Mucosa of gallbladder (tissue), 1 donor: ENCODE measurements around the gene UGT2B10. TPM values are rescaled to one million over a fixed set of nuclear protein-coding genes. Genes with fewer than 3 reads are reported as not detected.
"Not testable (repeated sequence)": the region's sequence is repeated elsewhere in the genome, so short reads cannot be mapped to it uniquely, and the experiment has no call there.

Experiments used
- DNase-seq: peaks from one replicate; pipeline ENCODE4 v3.0.0-alpha.2; 2020; ENCODE audit warnings: low spot score
- total RNA-seq: library from RNA; stranded (reverse); gene quantifications from one replicate; pipeline ENCODE4 v1.2.1, GENCODE V29; 2021
- donor health status: DM: no; HTN: no; CAD: no.

The UGT2B10 gene
- total RNA-seq: 10.2 TPM

DNA sequence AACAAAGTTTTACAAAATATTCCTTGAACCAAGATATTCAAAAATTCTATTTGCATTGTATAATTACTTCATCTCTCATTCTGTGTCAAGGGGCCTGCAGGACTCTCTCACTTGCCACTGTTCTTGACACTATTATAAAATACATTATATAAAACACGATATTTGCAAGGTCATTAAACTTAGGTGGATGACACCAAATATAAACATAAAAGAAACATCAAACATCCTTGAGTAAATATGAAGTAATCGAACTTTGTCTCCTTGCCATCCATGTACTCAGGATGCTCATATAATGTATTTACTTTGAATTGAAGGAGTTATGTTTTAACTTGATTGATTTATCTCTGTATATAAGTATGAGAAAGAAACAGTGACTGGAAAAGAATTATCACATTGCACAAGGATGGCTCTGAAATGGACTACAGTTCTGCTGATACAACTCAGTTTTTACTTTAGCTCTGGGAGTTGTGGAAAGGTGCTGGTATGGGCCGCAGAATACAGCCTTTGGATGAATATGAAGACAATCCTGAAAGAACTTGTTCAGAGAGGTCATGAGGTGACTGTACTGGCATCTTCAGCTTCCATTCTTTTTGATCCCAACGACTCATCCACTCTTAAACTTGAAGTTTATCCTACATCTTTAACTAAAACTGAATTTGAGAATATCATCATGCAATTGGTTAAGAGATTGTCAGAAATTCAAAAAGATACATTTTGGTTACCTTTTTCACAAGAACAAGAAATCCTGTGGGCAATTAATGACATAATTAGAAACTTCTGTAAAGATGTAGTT lies at the start of gene UGT2B10:
TSS of gene UGT2B10 (plus strand) at position 378 of the 793 bp plus-strand sequence. CDS start at position 404, 26 bp downstream.
- not testable (repeated sequence) for DNase-seq

GRCh38 chr4:68771836-68772235 lies 44.0 kb upstream of the UGT2B10 start:
- not testable (repeated sequence) for DNase-seq

- DNase-seq: no peak
Measured at GRCh38 chr4:68773699-68774098, 42.1 kb upstream of the UGT2B10 start.

- no peak for DNase-seq
Measured at GRCh38 chr4:68780232-68780631, 35.6 kb upstream of the UGT2B10 start.

- no peak for DNase-seq
Measured at GRCh38 chr4:68797048-68797447, 18.7 kb upstream of the UGT2B10 start.

DNA sequence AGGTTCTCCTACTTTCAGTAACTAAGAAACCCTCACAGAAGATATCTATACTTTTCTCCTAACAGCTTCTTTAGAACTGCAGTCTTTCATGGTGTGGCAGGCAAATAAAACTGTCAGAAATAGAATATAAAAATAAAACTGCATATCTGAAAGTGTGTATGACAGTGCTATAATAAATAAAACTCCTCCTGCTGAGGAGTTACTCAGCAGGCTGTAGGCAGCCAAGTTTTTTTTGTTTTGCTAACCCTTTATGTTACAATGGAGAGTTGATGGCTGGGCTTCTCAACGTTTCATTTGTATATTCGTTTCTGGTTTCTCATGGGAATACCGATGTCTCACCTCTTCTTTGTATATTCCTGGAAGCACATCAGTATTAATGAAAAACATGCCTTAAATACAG lies 18.2 kb upstream of the UGT2B10 start:
- no peak for DNase-seq

DNA sequence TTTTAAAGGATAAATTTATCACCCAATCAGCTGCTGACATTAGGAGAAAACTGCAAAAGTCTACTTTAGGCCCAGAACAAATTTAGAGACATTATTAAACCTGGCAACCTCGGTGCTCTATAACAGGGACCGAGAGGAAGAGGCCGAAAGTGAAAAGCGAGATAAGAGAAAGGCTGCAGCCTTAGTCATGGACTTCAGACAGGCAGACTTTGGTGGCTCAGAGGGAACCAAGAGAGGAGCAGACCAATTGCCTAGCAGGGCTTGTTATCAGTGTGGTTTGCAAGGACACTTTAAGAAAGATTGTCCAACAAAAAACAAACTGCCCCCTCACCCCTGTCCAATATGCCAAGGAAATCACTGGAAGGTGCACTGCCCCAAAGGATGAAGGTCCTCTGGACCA lies 12.8 kb upstream of the UGT2B10 start:
- no peak for DNase-seq

- DNase-seq: no peak
Measured at GRCh38 chr4:68808060-68808459, 7.7 kb upstream of the UGT2B10 start.

GRCh38 chr4:68810919-68811318 lies 4.9 kb upstream of the UGT2B10 start:
- DNase-seq: no peak

DNA sequence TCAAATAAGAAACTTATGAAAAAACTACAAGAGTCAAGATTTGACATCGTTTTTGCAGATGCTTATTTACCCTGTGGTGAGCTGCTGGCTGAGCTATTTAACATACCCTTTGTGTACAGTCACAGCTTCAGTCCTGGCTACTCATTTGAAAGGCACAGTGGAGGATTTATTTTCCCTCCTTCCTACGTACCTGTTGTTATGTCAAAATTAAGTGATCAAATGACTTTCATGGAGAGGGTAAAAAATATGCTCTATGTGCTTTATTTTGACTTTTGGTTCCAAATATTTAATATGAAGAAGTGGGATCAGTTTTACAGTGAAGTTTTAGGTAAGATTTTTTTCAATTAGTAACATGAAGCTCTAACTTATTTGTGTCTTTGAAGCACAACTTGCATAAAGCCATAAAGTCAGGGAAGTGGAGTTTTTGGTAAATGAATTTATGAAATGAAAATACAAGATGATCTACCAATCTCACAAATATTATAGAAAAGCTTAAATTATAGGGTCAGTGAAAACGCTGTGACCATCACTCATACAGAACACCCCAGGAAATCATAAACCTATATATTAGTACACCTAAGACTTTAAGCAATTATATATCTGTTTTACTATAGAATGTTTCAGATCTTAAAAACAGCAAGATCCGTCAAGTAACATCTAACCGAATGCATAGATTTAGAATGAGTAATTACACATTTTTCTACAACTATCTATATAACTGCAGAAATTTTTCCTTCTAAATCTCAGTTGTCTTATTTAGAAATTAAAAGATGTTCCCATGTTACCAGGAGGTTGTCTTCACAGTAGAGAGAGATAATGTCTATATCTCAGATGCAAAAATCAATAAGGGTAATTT lies 844 bp downstream of the UGT2B10 start:
- DNase-seq: not testable (repeated sequence)

DNA sequence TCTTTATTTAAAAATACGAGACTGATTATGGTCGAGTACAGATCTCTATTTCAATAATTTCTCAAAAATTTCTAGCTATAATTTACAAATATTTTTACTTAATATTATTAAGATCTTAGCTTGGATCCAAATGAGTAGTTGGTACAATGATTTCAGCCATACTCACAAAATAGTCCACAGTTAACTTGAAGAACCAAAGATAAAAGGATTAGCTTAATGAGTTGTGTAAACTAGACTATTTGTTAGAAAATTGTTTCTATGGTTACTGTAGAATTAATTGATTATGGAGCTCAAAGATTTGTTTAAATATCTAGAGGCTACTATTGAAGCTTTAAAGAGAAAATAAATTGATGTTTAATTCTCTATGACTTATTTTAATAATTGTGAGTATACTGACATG lies 1.6 kb downstream of the UGT2B10 start:
- DNase-seq: no peak

GRCh38 chr4:68818030-68818462 lies 2.3 kb downstream of the UGT2B10 start:
- not testable (repeated sequence) for DNase-seq

DNA sequence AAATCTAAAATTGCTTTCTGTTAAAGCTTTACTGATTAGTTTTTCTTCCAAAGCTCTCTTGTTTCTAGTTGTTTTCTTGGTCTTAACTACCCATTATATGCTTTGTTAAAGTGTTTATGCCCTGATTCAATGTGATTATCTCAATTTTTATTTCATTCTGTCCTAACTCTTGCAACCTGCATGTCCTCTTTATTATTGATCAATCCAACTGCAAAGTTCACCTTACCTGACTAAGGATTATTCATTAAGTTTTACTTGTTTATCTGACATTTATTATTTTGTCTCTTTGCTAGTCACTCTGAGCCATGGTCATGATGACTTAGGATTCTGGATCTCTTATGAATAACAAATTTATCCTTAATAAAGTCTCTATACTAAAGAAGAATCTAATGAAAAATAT lies 15.8 kb downstream of the UGT2B10 start:
- DNase-seq: no peak

- DNase-seq: no peak
Measured at GRCh38 chr4:68850293-68850692, 34.5 kb downstream of the UGT2B10 start.

DNA sequence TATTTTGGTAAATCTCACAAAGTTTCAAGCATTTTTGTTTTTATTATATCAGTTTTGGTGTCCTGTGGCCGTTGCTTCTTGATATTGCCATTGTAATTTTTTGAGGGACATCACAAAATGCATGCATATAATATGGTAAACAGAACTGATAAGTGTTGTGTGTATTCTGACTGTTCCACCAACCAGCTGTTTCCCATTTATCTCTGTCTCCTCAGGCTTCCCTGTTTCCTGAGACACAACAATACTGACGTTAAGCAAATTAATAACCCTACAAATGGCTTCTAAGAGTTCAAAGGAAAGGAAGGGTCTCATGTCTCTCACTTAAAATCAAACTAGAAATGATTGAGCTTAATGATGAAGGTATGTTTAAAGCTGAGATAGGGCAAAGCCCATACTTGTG lies 40.0 kb downstream of the UGT2B10 start:
- DNase-seq: no peak

DNA sequence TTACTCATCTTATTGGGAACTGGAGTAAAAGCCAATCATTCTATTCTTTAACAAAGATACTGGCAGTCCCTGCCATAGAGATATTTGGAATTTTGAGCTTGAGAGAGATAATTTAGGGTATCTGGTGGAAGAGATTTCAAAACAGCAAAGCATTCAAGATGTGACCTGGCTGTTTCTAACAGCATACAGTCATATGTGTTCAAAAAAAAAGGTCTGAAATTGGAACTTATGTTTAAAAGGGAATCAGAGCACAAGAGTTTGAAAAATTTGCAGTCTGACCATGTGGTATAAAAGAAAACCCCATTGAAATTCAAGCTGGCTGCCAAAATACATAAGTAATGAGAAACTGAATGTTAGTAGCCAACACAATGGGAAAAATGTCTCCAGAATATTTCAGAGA lies 42.2 kb downstream of the UGT2B10 start:
- DNase-seq: no peak

DNA sequence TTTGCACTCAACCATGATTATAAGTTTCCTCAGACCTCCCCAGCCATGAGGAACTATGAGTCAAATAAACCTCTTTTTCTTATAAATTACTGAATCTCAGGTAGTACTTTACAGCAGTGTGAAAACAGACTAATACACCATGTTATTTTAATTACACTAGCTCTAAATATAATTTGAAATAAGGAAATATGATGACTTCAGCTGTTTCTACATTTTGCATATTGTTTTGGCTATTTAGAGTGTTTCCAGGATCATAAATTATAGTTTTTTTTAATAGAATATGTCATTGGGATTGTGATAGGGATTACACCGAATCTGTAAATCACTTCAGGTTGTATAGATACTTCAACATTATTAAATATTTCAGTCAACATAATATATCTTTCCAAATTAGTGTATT lies 43.9 kb downstream of the UGT2B10 start:
- no peak for DNase-seq

GRCh38 chr4:68861057-68861456 lies 45.3 kb downstream of the UGT2B10 start:
- no peak for DNase-seq

DNA sequence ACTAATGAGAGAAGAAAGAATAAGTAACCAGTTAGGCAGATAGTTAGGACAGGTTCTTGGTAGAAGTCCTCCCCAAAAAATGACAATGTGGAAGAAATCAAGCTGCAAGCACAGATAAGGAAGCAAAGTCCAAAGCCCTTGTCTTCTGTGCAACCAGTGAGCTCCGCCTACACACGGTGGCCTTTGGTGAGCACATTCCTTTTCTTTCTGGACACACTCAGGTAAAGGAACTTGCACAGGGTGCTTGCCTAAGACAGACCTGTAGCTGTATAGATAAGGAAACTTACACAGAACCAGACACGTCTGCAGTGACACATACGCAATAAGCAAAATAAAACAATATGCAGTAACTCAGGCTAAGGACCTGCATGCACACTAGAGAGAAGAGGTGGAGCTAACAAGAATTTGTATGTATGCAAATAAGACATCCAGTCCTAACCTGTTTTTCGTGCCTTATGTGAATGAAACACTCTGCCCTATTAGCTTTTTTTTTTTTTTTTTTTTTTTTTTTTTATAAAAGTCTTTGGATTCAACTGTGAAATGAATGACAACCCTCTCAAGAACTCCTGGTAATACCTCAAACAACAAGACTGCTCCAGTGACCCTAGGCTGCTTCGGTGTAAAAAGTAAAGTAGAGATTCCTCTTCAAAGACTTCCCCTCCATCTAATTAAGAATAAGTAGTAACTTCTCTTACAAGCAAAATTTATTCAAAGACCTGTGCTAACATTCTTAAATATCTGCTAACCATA lies 48.8 kb downstream of the UGT2B10 start:
- peak; percentile 83 for DNase-seq

DNA sequence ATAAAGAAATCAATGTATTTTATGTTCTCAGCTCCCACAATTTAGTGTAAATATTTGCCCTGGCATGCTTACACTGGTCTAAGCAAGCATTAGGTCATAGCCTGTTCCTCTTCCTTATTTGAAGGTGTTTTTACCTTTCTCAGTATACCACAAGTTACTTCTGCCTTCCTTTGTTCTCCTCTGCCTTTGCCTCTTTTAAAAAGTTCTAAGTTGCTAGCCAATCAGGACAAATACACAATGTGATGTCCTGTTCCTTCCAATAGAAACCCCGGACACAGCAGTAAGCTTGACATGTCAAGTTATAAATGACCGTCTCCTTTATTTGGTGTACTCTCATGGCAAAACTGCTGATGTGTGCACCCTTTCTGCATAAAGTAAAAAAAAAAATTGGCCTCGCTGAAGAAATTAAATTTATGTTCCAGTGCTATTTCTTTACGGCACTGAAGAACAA lies 49.4 kb downstream of the UGT2B10 start:
- peak; percentile 22 for DNase-seq

GRCh38 chr4:68865760-68866159 lies 50.0 kb downstream of the UGT2B10 start:
- DNase-seq: no peak

DNA sequence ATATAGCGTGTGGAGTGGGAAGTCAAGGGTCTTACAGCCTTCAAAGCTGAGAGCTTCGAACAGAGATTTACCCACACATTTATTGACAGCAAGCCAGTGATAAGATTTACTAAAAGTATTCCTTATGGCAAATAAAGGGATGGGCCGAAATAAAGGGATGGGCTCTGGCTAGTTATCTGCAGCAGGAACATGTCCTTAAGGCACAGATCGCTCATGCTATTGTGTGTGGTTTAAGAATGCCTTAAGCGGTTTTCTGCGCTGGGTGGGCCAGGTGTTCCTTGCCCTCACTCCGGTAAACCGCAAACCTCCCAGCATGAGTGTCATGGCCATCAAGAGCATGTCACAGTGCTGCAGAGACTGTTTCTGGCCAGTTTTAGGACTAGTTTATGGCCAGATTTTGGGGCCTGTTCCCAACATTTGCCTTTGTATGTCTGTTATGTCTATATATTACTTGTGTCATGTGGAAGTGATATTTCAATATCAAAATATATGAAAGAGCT lies 53.5 kb downstream of the UGT2B10 start:
- no peak for DNase-seq
